ENCODE data around the gene HIPK2.
"Not testable (repeated sequence)": the region's sequence is repeated elsewhere in the genome, so short reads cannot be mapped to it uniquely, and the experiment has no call there.

HIPK2 gene

DNA sequence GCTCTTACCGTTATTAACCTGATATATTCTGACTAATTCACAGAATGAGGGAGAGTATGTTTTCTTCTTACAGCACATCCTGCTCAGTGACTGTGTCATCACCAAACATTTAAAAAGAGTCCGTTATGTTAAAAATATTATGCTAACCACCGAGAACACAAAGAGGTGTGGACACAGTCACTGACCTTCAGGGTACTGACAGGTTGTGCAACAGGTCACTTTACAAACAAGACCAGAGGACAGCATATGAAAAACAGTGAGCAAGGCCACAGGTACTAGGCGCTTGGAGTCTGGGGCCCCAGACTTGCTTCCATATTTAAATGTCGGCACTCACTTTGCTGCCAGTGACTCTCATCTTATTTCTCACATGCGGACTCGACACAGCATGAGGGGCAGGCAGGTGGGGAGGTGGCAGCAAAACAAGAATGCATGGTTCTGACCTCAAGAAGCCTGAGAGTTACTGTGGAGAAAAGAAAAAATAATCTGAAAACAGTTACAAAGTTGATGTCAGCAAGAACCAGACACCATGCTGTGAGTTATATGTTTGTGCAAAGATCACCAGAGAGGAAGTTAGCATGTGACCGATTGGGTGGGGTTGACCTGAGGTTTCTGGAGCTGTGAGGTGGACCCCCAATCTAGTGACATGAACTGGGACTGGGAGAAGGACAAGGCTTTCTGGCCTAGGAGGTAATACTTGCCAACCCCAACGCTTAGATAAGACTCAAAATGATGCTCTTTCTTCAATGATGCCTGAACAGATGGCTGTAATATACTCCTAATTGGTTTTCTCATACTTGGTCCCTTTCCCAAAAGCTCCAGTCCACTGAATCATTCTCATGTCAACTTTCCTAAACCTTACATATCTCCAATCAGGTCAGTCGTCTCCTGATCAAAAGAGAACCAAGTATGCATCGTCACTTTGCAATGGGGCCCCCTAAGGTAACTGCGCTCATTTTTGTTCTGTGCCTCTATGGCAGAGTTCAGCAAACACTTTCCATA, 102.4 kb downstream of the HIPK2 start:
- DNase-seq = no peak

DNA sequence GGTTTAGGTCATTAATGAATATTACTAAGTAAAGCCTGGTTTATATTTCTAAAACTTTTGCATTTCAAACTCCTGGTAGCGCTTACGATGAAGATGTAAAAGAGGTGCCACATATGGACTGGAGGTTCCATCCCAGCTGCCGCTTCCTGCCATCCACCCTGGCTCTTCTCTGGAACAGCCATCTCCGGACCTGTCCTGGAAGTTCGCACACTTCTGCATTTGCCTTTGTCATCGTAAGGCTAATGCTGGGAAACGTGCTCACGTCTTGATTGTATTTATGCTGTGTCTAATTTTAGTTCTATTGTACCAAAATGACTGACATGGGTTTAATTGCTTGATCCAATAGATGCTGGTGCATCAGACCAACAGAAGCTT, 103.1 kb downstream of the HIPK2 start:
- DNase-seq = no peak

DNA sequence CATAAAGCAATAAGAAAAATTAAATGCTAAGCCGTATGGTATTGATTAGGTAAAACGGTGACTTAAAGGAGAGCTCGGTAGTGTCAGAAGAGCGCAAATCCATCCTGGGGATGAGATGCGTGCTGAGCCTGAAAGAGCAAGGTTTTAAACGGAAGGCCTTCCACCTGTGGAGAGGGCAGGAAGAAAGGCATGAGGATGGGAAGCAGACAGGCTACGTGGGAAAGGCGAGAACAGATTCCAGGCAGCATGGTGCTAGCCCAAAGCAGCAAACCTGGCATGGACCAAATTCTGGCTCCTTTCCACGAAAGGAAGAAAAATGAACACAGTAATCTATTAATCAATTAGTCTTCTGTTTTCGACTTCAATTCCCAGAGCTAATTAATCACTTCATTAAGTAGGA, 103.5 kb downstream of the HIPK2 start:
- no peak for DNase-seq

DNA sequence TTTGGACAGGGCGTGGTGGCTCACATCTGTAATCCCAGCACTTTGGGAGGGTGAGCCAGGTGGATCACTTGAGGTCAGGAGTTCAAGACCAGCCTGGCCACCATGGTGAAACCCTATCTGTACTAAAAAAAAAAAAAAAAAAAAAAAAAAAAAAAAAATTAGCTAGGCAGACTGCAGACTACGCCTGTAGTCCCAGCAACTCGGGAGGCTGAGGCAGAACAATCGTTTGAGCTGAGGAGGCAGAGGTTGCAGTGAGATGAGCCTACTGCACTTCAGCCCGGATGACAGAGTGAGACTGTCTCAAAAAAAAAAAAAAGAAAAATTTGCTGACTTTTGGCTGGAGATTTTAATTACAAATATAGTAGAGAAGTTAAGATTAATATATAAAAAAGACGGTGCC, 104.0 kb downstream of the HIPK2 start:
- DNase-seq = no peak

DNA sequence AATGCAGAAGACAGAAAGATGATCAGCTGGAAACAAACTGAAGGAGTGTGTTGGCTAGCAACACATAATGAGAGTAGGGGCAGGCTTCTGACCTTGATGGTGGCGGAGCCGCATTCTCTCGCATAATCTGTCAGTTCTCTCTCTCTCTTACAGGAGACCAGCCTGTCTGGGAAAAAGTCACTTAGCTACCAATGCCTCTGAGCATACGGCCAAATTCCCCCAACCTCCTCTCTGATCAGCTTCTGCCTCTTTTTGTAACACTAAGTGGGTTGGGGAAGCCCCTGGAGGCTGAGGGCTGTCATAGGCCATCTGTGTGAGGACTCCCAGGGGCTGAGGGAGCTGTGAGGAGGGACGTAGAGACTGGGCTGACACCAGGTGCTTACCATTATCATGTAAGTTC, 104.6 kb downstream of the HIPK2 start:
- no peak for DNase-seq

DNA sequence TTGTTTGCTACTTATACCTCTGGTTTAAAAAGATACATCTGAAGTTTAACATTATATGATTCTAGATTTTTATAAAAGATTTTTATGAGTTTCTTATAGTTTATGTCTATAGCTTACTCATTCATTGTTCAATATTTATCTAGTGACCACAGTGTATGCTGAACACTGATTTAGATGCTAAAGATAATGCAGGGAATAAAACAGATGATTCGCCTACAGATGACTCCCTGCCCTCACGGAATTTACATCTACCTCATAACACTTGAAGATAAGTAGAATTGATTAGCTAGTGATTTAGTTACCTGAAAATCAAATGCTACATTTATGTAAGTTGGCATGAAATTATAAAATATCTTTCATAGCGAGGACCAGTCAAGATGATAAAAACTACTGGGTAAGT, 105.8 kb downstream of the HIPK2 start:
- no peak for DNase-seq

DNA sequence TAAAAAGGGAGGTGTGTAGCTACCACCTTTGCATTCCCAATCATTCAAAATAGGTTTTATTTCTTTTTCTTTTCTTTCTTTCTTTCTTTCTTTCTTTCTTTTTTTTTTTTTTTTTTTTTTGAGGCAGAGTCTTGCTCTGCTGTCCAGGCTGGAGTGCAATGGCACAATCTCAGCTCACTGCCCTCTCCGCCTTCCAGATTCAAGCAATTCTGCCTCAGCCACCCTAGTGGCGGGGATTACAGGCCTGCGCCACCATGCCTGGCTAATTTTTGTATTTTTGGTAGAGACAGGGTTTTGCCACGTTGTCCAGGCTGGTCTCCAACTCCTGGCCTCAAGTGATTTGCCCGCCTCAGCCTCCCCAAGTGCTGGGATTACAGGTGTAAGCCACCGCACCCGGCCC, 107.1 kb downstream of the HIPK2 start:
- not testable (repeated sequence) for DNase-seq

DNA sequence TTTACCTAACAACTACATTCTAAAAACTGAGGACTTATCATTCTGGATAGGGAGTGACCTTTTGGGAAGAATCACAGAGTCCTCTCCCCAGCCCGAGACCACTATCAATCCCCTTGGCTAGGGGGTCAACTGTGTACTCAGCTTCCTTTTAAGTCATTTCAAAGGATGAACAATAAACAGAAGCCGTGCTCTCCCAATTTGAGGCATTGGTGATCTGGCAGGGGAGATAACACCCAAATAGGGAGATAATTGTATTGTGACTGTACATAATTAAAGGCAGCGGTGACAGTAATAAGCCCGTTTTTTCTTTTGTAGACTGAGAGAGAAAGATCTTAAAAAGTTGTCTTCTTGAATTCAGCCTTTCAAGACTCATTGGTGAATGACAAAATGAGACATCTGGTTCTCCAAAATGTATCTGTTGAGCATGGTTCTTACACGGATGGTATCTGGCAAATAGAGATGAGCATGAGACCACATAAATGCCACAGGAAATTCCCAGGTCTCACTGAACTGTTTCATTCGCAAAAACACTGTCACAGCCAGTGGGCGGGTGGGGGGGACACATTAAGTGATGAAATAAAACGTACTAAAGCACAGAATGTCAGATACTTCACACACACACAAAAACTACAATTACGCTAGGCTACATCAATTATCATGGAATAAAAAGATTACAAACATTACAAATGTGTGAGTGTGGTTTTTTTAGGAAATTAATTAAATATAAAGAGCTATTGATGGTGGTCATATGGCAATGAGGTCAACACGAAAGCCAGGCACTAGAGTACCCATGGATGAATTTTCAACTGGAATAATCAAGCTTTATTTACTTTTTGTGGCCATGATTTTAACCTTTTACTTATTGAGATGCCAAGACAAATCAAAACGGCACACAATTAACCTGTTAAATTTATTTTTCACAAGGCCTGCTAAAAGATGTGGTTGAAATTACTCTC, 108.4 kb downstream of the HIPK2 start:
- no peak for DNase-seq

DNA sequence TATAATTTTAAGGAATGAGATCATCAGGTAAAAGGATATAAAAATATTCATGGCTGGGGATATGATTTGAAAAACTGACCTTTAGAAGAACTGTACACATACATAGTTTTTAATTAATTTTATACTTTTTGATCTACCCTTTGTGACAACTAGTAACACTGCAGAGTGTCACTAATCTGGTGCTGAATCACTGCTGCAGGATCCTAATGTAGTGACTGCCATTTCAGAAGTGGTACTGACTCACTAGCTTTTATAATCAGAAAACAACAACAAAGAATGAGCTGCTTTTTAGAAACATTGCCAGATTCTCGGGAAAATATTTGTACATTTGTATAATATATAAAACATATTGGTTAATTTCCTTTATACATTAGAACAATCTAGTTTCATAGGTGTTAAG, 110.4 kb downstream of the HIPK2 start:
- DNase-seq = no peak

DNA sequence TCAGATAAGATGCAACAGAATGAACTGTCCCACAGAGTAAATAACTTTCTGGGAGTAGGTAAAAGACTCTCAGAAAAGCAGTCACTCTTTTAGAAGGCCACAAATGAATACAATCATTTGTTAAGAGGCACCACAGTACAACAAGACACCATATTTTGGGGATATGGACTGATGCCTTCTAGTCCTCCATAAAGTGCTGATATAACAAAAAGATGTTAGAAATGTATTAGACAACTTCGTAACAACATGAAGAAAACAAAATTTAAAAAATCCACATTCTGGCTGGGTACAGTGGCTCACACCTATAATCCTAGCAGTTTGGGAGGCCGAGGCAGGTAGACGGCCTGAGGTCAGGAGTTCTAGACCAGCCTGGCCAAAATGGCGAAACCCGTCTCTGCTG, 111.3 kb downstream of the HIPK2 start:
- DNase-seq = no peak

DNA sequence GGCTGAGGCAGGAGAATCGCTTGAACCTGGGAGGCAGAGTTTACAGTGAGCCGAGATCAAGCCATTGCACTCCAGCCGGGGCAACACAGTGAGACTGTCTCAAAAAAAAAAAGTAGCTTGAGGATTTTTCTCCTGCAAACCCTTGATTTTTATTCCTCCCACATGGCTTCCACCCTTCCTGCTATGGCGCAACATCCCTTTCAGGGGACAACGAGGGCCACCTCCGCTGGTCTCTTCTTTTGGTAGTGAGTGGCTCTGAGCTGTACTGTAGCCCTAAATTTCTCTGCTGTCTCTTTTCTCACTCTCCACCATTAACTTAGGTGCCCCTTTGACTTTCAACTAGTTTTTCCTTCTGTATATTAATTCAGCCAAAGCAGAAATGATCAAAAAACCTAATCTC, 113.4 kb downstream of the HIPK2 start:
- no peak for DNase-seq

DNA sequence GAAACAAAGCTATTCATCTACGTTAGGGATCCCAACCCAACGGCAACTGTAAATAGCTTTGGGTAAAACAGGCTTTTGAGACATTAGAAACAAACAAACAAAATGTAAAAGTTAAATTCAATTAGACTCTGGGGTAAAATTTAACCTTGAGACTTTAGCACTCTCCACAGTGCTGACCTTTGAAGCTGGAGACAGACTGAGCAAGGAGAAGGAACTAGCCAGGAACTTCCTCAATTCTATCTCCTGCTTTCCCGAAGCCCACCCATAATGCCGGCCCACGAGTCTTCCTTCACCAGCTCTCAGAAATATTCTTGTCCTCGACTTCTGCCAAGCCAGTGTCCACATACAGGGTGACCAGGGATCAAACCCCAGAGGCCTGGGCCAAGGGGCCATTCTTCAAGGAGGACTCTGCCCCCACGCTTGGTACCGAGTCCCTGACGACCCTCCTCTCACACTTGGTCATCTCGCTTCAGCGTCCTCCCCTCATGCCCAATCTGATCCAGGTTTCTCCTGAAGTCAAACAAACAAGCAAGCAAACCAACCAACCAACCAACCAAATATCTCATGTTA, 114.1 kb downstream of the HIPK2 start:
- no peak for DNase-seq

DNA sequence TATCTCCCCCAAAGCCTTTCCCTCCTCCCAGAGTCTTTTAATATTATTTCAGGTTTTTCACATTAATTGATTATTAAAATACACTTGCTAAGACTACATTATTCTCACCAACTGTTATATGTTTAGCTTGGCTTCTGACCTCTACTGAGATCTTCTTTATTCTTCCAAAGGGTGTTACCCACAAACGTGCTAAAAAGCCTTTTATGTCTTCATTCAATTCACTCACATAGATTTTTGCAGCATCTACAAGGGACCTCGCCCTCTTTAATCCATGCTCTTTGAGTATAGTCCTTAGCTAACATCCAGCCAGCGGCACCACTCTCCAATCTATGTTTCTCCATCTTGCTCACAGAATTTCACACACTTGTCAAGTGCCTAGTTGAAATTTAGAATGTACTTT, 115.9 kb downstream of the HIPK2 start:
- DNase-seq = no peak

DNA sequence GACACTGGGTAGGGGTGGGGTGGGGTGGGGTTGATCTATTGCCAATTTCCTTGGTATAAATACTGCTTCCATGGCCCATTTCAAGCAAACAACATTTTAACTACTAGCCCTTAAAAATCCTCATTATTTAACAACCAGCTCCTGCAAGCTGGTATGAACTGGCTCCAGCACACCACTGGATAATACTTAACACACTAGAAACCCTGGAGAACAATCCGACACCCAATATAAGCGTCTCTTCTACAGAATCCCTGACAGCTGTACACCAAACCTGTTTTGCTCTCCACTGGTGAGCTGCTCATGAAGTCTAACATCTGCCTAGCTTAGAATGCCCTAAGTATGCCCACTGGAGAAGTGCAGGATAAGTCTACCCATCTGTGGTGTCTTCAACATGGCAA, 116.8 kb downstream of the HIPK2 start:
- DNase-seq = no peak

DNA sequence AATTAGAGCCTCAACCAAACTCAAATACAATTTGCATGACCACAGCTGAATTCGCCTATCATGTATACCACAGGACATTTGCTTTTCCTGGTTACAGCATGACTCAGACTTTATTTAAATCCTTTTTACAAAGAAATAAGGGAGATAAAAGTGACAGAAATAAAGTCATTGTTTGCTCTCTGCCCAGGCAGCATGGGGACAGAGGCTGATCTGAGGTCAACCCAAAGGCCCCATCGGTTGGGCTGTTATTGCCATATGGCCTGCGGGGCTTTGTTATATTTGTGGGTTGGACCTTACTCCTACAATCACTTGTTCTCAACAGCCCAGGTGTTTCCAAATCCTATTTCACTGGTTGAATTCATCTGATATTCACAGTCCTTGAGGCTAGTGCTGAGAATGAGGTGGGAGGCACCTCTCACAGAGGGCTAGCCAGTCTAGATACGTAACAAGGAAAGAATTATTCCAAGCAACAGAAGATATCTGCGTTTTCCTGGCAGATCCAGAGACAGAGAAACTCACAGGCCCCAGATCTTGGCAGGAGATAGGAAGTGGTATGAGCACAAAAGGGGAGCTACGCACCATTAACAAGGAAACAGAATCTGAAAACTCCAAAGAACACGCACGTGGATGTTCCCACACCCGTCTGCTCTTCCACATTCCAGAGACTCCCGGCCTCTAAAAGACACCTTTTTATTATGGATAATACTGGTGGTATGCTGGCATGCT, 117.3 kb downstream of the HIPK2 start:
- DNase-seq = no peak

DNA sequence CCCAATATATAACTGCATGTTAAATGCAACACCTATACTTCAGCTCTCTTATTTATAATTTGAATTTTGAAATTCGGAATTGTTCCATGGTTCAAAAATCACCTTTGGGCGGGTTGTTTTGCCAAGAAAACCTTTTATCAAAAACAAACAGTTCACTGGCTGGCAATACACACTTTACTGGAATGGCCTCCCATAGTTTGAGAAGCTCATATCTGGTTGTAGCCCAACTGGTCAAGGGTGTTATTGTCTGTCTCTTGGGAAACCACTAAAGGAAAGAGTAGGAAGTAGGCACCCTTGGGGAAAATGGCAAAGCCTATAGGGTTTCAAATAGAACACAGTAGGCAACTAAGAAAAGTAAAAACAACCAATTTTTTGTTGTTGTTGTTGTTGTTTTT, 117.9 kb downstream of the HIPK2 start:
- no peak for DNase-seq

DNA sequence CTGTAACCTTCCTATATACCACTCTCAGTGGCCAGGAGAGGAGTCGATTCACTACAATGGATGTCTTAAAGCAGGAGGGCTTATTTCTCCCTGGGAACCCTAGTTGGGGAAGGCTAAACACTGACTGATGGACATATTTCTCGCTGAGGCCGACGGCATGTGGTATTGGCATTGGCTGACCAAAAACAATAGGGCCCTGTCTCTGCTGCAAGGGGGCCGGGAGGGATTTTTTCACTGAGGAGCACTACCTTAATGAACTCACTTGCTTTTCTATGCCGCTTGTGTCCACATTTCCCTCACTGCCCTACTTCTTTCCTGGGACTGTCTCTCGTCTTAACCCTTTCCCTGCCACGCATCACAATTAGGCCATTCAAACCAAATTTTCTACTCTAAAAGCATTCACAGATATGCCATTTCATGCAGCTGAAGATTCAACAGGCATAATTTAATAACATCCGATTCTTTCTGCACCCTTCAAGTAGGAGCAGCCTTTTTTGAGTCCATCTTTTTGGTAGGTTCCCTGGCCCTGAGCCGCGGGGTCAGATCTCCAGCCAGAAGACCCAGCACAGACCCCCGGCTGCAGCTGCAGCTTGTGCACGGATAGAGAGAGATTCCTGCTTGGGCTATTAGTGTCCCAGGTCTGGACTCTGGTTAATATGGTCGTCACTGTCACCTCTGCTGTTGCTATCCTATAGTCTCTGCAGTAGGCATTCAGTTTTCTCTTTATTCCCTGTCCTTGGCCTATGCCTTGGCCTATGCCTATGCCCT, 118.7 kb downstream of the HIPK2 start:
- peak in 37 of 56 donors; percentile 19 to 75 (median 48) for DNase-seq

DNA sequence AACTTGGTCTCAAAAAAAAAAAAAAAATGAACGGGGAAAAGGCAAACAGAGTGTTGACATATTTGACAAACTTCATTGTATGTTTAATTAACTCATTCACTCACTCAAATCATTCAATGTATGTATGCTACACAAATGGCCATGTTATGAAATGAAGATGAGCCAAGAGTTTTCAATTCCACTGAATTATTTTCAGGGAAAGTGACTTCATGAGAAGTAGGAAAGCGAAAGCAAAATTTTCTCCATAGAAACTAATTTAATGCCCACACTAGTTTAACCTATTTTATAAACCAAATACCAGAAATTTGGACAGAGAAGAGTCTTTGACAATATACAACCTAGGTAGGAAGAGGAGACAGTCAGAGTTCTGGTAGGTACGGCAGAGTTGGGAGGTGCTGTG, 119.5 kb downstream of the HIPK2 start:
- DNase-seq = no peak

DNA sequence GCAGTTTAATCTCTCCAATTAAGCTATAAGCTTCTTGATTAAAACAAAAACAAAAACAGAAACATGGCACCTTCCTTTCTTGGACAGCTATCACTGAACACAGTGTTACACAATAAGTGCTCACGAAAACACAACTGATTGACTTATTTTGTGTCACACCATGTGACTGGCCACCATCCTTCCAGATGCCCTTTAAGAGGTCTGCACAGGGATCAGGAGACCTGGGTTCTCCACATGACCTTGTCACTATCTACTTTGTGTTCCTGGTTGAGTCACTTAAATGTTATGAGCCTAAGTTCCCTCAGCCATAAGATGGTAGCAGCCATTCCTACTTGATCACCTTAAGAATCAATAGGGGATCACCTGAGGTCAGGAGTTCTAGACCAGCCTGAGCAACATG, 120.1 kb downstream of the HIPK2 start:
- DNase-seq = no peak

DNA sequence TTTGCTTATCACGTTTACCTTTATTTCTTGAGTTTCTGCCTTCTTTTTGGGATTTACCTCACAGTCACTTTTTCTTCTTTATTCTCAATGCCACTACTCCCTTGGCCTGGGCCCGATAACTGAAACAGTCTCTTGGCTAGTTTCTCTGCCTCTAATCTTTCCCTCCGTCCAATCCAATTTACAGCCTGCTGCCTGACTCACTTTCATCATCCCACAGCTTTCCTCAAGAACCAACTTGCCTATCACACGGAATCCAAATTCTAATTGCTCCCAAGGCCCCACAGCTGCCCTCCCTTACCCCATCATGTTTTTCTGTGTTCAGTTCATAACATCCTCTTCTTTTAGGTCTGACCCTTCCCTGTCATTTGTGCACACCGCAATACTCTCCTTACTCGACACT, 121.4 kb downstream of the HIPK2 start:
- DNase-seq = no peak

All from amygdala (tissue), 56 donors.